ENCODE measurements around the gene MORC2.

Gene MORC2

GRCh38 chr22:30943368-30943767 is 25.2 kb downstream of the MORC2 start:
- Histone ChIP-seq H3K4me1 (ENCODE audit: insufficient read depth, low read length, severe bottlenecking) (no peaks in the 10 kb centered on the region), H4K20me1 (ENCODE audit: insufficient read depth, low read length) (no peaks in the 10 kb centered on the region), H3K27ac (ENCODE audit: low read depth, low read length, poor library complexity, severe bottlenecking) (no peak overlapping the region), H3K27me3 (ENCODE audit: insufficient read depth, low read length) (no peaks in the 10 kb centered on the region), H3K4me3 (ENCODE audit: low read depth, low read length, poor library complexity, severe bottlenecking) (no peak overlapping the region), H3K9ac (ENCODE audit: low read length) (no peak overlapping the region), H3K79me2 (ENCODE audit: insufficient read depth, low read length) (no peaks in the 10 kb centered on the region), H3K9me3 (ENCODE audit: low read length) (no peaks in the 10 kb centered on the region), H3F3A (ENCODE audit: insufficient read depth, low read length) (no peaks in the 10 kb centered on the region), H3K36me3 (ENCODE audit: insufficient read depth, low read length) (peaks cover 96% of the 10 kb centered on the region), H3K9me2 (ENCODE audit: low read depth, low read length) (no peaks in the 10 kb centered on the region), H3K4me2 (ENCODE audit: low read length) (no peak overlapping the region), H2AFZ (ENCODE audit: low read length) (no peak overlapping the region)
- TF ChIP-seq CTCF (IDR thresholded peaks at IDR 0.05; ENCODE audit: low read length) (no peak), EZH2 (IDR thresholded peaks at IDR 0.05; ENCODE audit: borderline replicate concordance, low read length) (no peak)

- Histone ChIP-seq H2AFZ (ENCODE audit: low read length) (no peak overlapping the region), H3K9ac (ENCODE audit: low read length) (no peak overlapping the region), H3K9me3 (ENCODE audit: low read length) (no peaks in the 10 kb centered on the region), H3K27ac (ENCODE audit: low read depth, low read length, poor library complexity, severe bottlenecking) (no peak overlapping the region), H3K36me3 (ENCODE audit: insufficient read depth, low read length) (peaks cover 98% of the 10 kb centered on the region), H4K20me1 (ENCODE audit: insufficient read depth, low read length) (no peaks in the 10 kb centered on the region), H3K27me3 (ENCODE audit: insufficient read depth, low read length) (no peaks in the 10 kb centered on the region), H3F3A (ENCODE audit: insufficient read depth, low read length) (no peaks in the 10 kb centered on the region), H3K79me2 (ENCODE audit: insufficient read depth, low read length) (no peaks in the 10 kb centered on the region), H3K4me1 (ENCODE audit: insufficient read depth, low read length, severe bottlenecking) (no peaks in the 10 kb centered on the region), H3K4me2 (ENCODE audit: low read length) (no peak overlapping the region), H3K4me3 (ENCODE audit: low read depth, low read length, poor library complexity, severe bottlenecking) (no peak overlapping the region), H3K9me2 (ENCODE audit: low read depth, low read length) (no peaks in the 10 kb centered on the region)
- TF ChIP-seq CTCF (IDR thresholded peaks at IDR 0.05; ENCODE audit: low read length): no peak
- TF ChIP-seq EZH2 (IDR thresholded peaks at IDR 0.05; ENCODE audit: borderline replicate concordance, low read length): no peak
Observed at GRCh38 chr22:30941363-30941740, 27.2 kb downstream of the MORC2 start.

GRCh38 chr22:30940685-30941362 is 27.8 kb downstream of the MORC2 start:
- Histone ChIP-seq H3K36me3 (ENCODE audit: insufficient read depth, low read length) (peaks cover 98% of the 10 kb centered on the region), H2AFZ (ENCODE audit: low read length) (no peak overlapping the region), H3K4me1 (ENCODE audit: insufficient read depth, low read length, severe bottlenecking) (no peaks in the 10 kb centered on the region), H3K27ac (ENCODE audit: low read depth, low read length, poor library complexity, severe bottlenecking) (no peak overlapping the region), H3K79me2 (ENCODE audit: insufficient read depth, low read length) (no peaks in the 10 kb centered on the region), H3K4me2 (ENCODE audit: low read length) (no peak overlapping the region), H3K27me3 (ENCODE audit: insufficient read depth, low read length) (no peaks in the 10 kb centered on the region), H3K4me3 (ENCODE audit: low read depth, low read length, poor library complexity, severe bottlenecking) (no peak overlapping the region), H3K9ac (ENCODE audit: low read length) (no peak overlapping the region), H3K9me3 (ENCODE audit: low read length) (no peaks in the 10 kb centered on the region), H3F3A (ENCODE audit: insufficient read depth, low read length) (no peaks in the 10 kb centered on the region), H3K9me2 (ENCODE audit: low read depth, low read length) (no peaks in the 10 kb centered on the region), H4K20me1 (ENCODE audit: insufficient read depth, low read length) (no peaks in the 10 kb centered on the region)
- no peak for TF ChIP-seq EZH2 (IDR thresholded peaks at IDR 0.05; ENCODE audit: borderline replicate concordance, low read length)
- TF ChIP-seq CTCF (IDR thresholded peaks at IDR 0.05; ENCODE audit: low read length): no peak

All from OCI-LY1 (cell line).